ENCODE data around the gene C16orf96. TPM values are rescaled to one million over a fixed set of nuclear protein-coding genes. Genes with fewer than 3 reads are reported as not detected.

Gene C16orf96
- total and polyA plus RNA-seq, 2 donors (not counting 3 experiments of a cell fraction or from before 2014, with no cell fraction given) = not detected

GRCh38 chr16:4514606-4515005 lies 41.5 kb upstream of the C16orf96 start:
- POLR2A ChIA-PET = no interaction called here
- CTCF ChIA-PET = interaction anchor here (1.0 to 2.7 kb wide), 6 partner anchors 8 to 441 kb away, joined by 3 to 21 read pairs (median 3); no protein-coding TSS in a partner anchor

More at GRCh38 chr16:4514606-4515005, 41.5 kb upstream of the C16orf96 start:
- no peaks in the 10 kb centered on the region for H3K9me1 ChIP-seq (replicated peaks; ENCODE audit: control insufficient read depth, extremely low read depth, insufficient read depth, low read length)
- H3K9ac ChIP-seq (replicated peaks; ENCODE audit: extremely low read depth, insufficient read depth, low read length) = no peak overlapping the region
- BruUV-seq (replicated peaks) = no TSS peak
- H3K9me3 ChIP-seq (replicated peaks; ENCODE audit: control insufficient read depth, insufficient read depth, low read length) = no peaks in the 10 kb centered on the region
- no peak for TF ChIP-seq EZH2 (IDR thresholded peaks at IDR 0.05; ENCODE audit: borderline replicate concordance, low read depth, low read length, severe bottlenecking)
- no peak for TF ChIP-seq JUN (IDR thresholded peaks at IDR 0.05; ENCODE audit: borderline replicate concordance, insufficient read depth, insufficient read length, low read depth)
- TF ChIP-seq, protein P1, sequence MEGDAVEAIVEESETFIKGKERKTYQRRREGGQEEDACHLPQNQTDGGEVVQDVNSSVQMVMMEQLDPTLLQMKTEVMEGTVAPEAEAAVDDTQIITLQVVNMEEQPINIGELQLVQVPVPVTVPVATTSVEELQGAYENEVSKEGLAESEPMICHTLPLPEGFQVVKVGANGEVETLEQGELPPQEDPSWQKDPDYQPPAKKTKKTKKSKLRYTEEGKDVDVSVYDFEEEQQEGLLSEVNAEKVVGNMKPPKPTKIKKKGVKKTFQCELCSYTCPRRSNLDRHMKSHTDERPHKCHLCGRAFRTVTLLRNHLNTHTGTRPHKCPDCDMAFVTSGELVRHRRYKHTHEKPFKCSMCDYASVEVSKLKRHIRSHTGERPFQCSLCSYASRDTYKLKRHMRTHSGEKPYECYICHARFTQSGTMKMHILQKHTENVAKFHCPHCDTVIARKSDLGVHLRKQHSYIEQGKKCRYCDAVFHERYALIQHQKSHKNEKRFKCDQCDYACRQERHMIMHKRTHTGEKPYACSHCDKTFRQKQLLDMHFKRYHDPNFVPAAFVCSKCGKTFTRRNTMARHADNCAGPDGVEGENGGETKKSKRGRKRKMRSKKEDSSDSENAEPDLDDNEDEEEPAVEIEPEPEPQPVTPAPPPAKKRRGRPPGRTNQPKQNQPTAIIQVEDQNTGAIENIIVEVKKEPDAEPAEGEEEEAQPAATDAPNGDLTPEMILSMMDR (IDR thresholded peaks at IDR 0.05; ENCODE audit: extremely low read depth in 1 of 2, insufficient read depth in 1 of 2, low read depth in 1 of 2, low read length in 2 of 2) = no peak
- TF ChIP-seq GATA2 (IDR thresholded peaks at IDR 0.05; ENCODE audit: insufficient read depth, insufficient read length, low read depth, low read length) = no peak
- TF ChIP-seq POLR2A (IDR thresholded peaks at IDR 0.05; ENCODE audit: low read depth, low read length) = no peak
- no peak for TF ChIP-seq MAX (IDR thresholded peaks at IDR 0.05; ENCODE audit: insufficient read depth, insufficient read length)
- TF ChIP-seq POLR2AphosphoS5 (IDR thresholded peaks at IDR 0.05; ENCODE audit: insufficient read depth, low read depth, low read length) = no peak
- TF ChIP-seq MYC (IDR thresholded peaks at IDR 0.05; ENCODE audit: low read depth, low read length) = no peak
- TF ChIP-seq FOS (IDR thresholded peaks at IDR 0.05; ENCODE audit: borderline replicate concordance, insufficient read depth, low read length) = no peak
- H3K4me2 ChIP-seq (ENCODE audit: insufficient read depth, low read length) = no peak overlapping the region
- no peak overlapping the region for H2AFZ ChIP-seq (ENCODE audit: low read depth, low read length)
- no peaks in the 10 kb centered on the region for H3K27me3 ChIP-seq (ENCODE audit: control insufficient read depth in 2 of 2, insufficient read depth in 2 of 2, low read length in 2 of 2)
- peaks cover 22% of the 10 kb centered on the region for H3K4me1 ChIP-seq (ENCODE audit: control insufficient read depth, extremely low read depth, insufficient read depth, low read length)
- DNase-seq (ENCODE audit: low read depth, low spot score) (no peak), FAIRE-seq (no peak)
- H3K79me2 ChIP-seq (ENCODE audit: control insufficient read depth, insufficient read depth, low read length) = no peaks in the 10 kb centered on the region
- H3K4me3 ChIP-seq (replicated peaks in 1 of 3; ENCODE audit: insufficient read depth in 1 of 3, low read depth in 1 of 3, low read length in 3 of 3) = no peak overlapping the region
- peaks cover 7 to 33% of the 10 kb centered on the region in 2 experiments for H3K36me3 ChIP-seq (ENCODE audit: control insufficient read depth in 2 of 2, extremely low read depth in 1 of 2, insufficient read depth in 2 of 2, low read length in 2 of 2)
- intact Hi-C loops (cut with micrococcal nuclease) = no loop called here
- dilution Hi-C loops (cut with MboI; ENCODE audit: extremely low pct_ligation_motif_present, low sequenced_read_pairs) = no loop called here
- H3K27ac ChIP-seq (ENCODE audit: insufficient read depth, low read depth, low read length) = peak overlapping the region; percentile 64
- no peaks in the 10 kb centered on the region for H4K20me1 ChIP-seq (replicated peaks; ENCODE audit: control insufficient read depth, extremely low read depth, insufficient read depth, low read length)

Data from endothelial cell of umbilical vein (primary cell).